H1 (cell line): ENCODE results near the gene RTEL1. TPM values are rescaled to one million over a fixed set of nuclear protein-coding genes. Genes with fewer than 3 reads are reported as not detected.

Experiments used
- CTCF ChIA-PET: fragments of 300-600 bp; sonication (Branson Sonifier 250); formaldehyde crosslinking; loops from one replicate; lab custom pipeline; 2021; ENCODE audit not compliant: partially characterized antibody; lab: Charles Lee
- POLR2A ChIA-PET: fragments of 300-600 bp; sonication (Branson Sonifier 250); formaldehyde crosslinking; loops from one replicate; lab custom pipeline; 2021; ENCODE audit warnings: inconsistent platforms; ENCODE audit not compliant: partially characterized antibody; lab: Charles Lee
- DNase-seq, 2 experiments: peaks; one replicate each; pipeline versions ENCODE4 v3.0.0 to v3.0.0-alpha.2; 2010 to 2022; ENCODE audit warnings: low spot score in 2 of 2, low read depth in 1 of 2, mixed read lengths in 1 of 2
- FAIRE-seq: peaks from 2 replicates; lab custom pipeline; 2011; peaks lifted over from hg19 to GRCh38; lab: Jason Lieb, UNC
- H2AFZ ChIP-seq: 2 replicates; pipeline ENCODE4 v1.8.1; 2012; ENCODE audit warnings: low read length, inconsistent platforms
- H2AK5ac ChIP-seq: 2 replicates; pipeline ENCODE4 v1.6.1; 2013; ENCODE audit warnings: low read depth, low read length
- H2BK120ac ChIP-seq: replicated peaks from 2 replicates; pipeline ENCODE3; 2013; ENCODE audit warnings: low read depth, low read length, inconsistent platforms
- H2BK12ac ChIP-seq: 2 replicates; pipeline ENCODE4 v1.6.1; 2013; ENCODE audit warnings: low read depth, low read length
- H2BK15ac ChIP-seq: 2 replicates; pipeline ENCODE4 v1.6.1; 2013; ENCODE audit warnings: low read length
- H2BK20ac ChIP-seq: 2 replicates; pipeline ENCODE4 v1.6.1; 2013; ENCODE audit warnings: low read length
- H2BK5ac ChIP-seq: 2 replicates; pipeline ENCODE4 v1.6.1; 2013; ENCODE audit warnings: low read depth, low read length
- H3K14ac ChIP-seq: 2 replicates; pipeline ENCODE4 v1.6.1; 2013; ENCODE audit warnings: inconsistent platforms; ENCODE audit not compliant: insufficient read length
- H3K18ac ChIP-seq: 2 replicates; pipeline ENCODE4 v1.6.1; 2013; ENCODE audit warnings: low read length; ENCODE audit errors: extremely low read depth
- H3K23ac ChIP-seq: 2 replicates; pipeline ENCODE4 v1.6.1; 2013; ENCODE audit warnings: inconsistent platforms; ENCODE audit not compliant: insufficient read length
- H3K23me2 ChIP-seq: 2 replicates; pipeline ENCODE4 v1.6.1; 2013; ENCODE audit warnings: low read depth, low read length
- H3K27ac ChIP-seq: 2 replicates; pipeline ENCODE4 v1.6.1; 2011; ENCODE audit warnings: low read depth, low read length, inconsistent platforms
- H3K27me3 ChIP-seq, 4 experiments: replicated peaks in 1 of 4; 1 replicate in 1 of 4; 2 replicates in 3 of 4; pipeline versions ENCODE4 v1.6.1 to v1.8.1; 2011 to 2013; ENCODE audit warnings: low read length in 3 of 4, mild to moderate bottlenecking in 3 of 4, inconsistent platforms in 2 of 4, mixed read lengths in 2 of 4, moderate library complexity in 1 of 4; ENCODE audit not compliant: control insufficient read depth in 3 of 4, insufficient read depth in 3 of 4; ENCODE audit errors: extremely low read depth in 1 of 4
- H3K36me3 ChIP-seq, 4 experiments: 2 replicates each; pipeline versions ENCODE4 v1.6.1 to v1.8.1; 2011 to 2013; ENCODE audit warnings: mild to moderate bottlenecking in 4 of 4, low read length in 3 of 4, moderate library complexity in 2 of 4, control low read depth in 1 of 4, inconsistent platforms in 1 of 4; ENCODE audit not compliant: insufficient read depth in 4 of 4, control insufficient read depth in 2 of 4
- H3K4ac ChIP-seq: replicated peaks from 2 replicates; pipeline ENCODE3; 2013; ENCODE audit warnings: low read length, low read depth, mixed read lengths, inconsistent platforms; ENCODE audit not compliant: insufficient read length
- H3K4me1 ChIP-seq, 4 experiments: replicated peaks in 1 of 4; 1 replicate in 1 of 4; 2 replicates in 3 of 4; pipeline versions ENCODE4 v1.6.1 to v1.8.1; 2011 to 2013; ENCODE audit warnings: low read length in 3 of 4, inconsistent platforms in 2 of 4, mixed read lengths in 1 of 4; ENCODE audit not compliant: insufficient read depth in 4 of 4, control insufficient read depth in 3 of 4
- H3K4me2 ChIP-seq, 2 experiments: 2 replicates each; pipeline versions ENCODE4 v1.6.1 to v1.8.1; 2011 to 2013; ENCODE audit warnings: low read depth in 2 of 2, low read length in 2 of 2, control low read depth in 1 of 2, inconsistent platforms in 1 of 2, mild to moderate bottlenecking in 1 of 2; ENCODE audit not compliant: insufficient read depth in 1 of 2
- H3K4me3 ChIP-seq, 4 experiments: fragments of 200-600, 300-600 bp in 1 of 4; sonication (generic), shearing (Covaris generic), sonication (Bioruptor Twin) in 1 of 4; 2 replicates each; pipeline versions ENCODE4 v1.5.1 to v1.8.1; 2011 to 2016; ENCODE audit warnings: low read length in 4 of 4, low read depth in 3 of 4, control low read depth in 2 of 4, inconsistent platforms in 2 of 4, mild to moderate bottlenecking in 2 of 4, mixed read lengths in 1 of 4, moderate library complexity in 1 of 4; ENCODE audit not compliant: insufficient read depth in 2 of 4; ENCODE audit errors: extremely low read depth in 1 of 4
- H3K56ac ChIP-seq: replicated peaks from 2 replicates; pipeline ENCODE3; 2013; ENCODE audit warnings: low read depth, mild to moderate bottlenecking, mixed read lengths, low read length, inconsistent platforms; ENCODE audit not compliant: insufficient read length
- H3K79me1 ChIP-seq: 2 replicates; pipeline ENCODE4 v1.6.1; 2013; ENCODE audit warnings: low read depth, low read length, control low read depth
- H3K79me2 ChIP-seq, 2 experiments: 2 replicates each; pipeline versions ENCODE4 v1.6.1 to v1.8.1; 2012 to 2013; ENCODE audit warnings: low read length in 2 of 2, mild to moderate bottlenecking in 2 of 2, inconsistent platforms in 1 of 2; ENCODE audit not compliant: insufficient read depth in 2 of 2, control insufficient read depth in 1 of 2
- H3K9ac ChIP-seq, 4 experiments: replicated peaks in 1 of 4; 1 replicate in 1 of 4; 2 replicates in 3 of 4; pipeline versions ENCODE4 v1.6.1 to v1.8.1; 2011 to 2013; ENCODE audit warnings: low read depth in 3 of 4, low read length in 3 of 4, control low read depth in 2 of 4, mild to moderate bottlenecking in 2 of 4, moderate library complexity in 2 of 4, inconsistent platforms in 1 of 4; ENCODE audit errors: extremely low read depth in 1 of 4
- H3K9me3 ChIP-seq, 2 experiments: 2 replicates each; pipeline versions ENCODE4 v1.6.1 to v1.8.1; 2012 to 2013; ENCODE audit warnings: mild to moderate bottlenecking in 2 of 2, moderate library complexity in 2 of 2, control low read depth in 1 of 2, inconsistent platforms in 1 of 2, low read depth in 1 of 2, low read length in 1 of 2, mixed read lengths in 1 of 2; ENCODE audit not compliant: insufficient read depth in 2 of 2
- H4K20me1 ChIP-seq, 2 experiments: replicated peaks in 1 of 2; 2 replicates each; pipeline versions ENCODE3 to v1.8.1; 2011 to 2013; ENCODE audit warnings: inconsistent platforms in 2 of 2, low read length in 2 of 2, mild to moderate bottlenecking in 1 of 2; ENCODE audit not compliant: insufficient read depth in 2 of 2, control insufficient read depth in 1 of 2
- H4K5ac ChIP-seq: 2 replicates; pipeline ENCODE4 v1.6.1; 2013; ENCODE audit warnings: low read length, low read depth, mixed read lengths, inconsistent platforms; ENCODE audit not compliant: insufficient read length
- H4K8ac ChIP-seq: 2 replicates; pipeline ENCODE4 v1.8.0; 2013; ENCODE audit warnings: mild to moderate bottlenecking, moderate library complexity, low read length, inconsistent platforms; ENCODE audit not compliant: insufficient read depth; ENCODE audit errors: extremely low read depth
- H4K91ac ChIP-seq: replicated peaks from 2 replicates; pipeline ENCODE3; 2013; ENCODE audit warnings: low read length, mixed read lengths, inconsistent platforms; ENCODE audit not compliant: insufficient read length
- BCL11A ChIP-seq, 2 experiments: IDR thresholded peaks; one replicate each; pipeline ENCODE4 v1.6.1; 2011; ENCODE audit warnings: low read depth in 2 of 2, low read length in 2 of 2, mild to moderate bottlenecking in 2 of 2
- POLR2AphosphoS5 ChIP-seq: IDR thresholded peaks from 2 replicates; pipeline ENCODE4 v1.6.1; 2011; ENCODE audit warnings: low read depth, low read length
- WGBS, 2 experiments: shearing (Covaris generic) in 1 of 2; methylation state at CpG; one replicate each; pipeline versions ENCODE4 v1.1.6 to v1.1.7; 2013 to 2015; ENCODE audit warnings: low lambda C conversion rate in 2 of 2, mixed read lengths in 2 of 2, inconsistent platforms in 1 of 2, low coverage in 1 of 2, missing lambda C conversion rate in 1 of 2; ENCODE audit not compliant: insufficient replicate concordance in 2 of 2, insufficient coverage in 1 of 2, insufficient read length in 1 of 2; ENCODE audit errors: extremely low coverage in 1 of 2, missing lambda C conversion rate in 1 of 2; 5-methylcytosine and 5-hydroxymethylcytosine counted together
- polyA plus RNA-seq, 7 experiments: library from polyadenylated mRNA; depleted of rRNA in 3 of 7; stranded (reverse) in 5 of 7; unstranded in 2 of 7; fragments of >200 nt in 5 of 7; fragments of 200-250 nt in 2 of 7; gene quantifications; 1 replicate in 5 of 7; 2 replicates in 1 of 7; 4 replicates in 1 of 7; pipeline versions ENCODE4 v1.2.1 to v1.2.3, GENCODE V29; 2011 to 2013; ENCODE audit warnings: missing spikeins in 2 of 7, mixed read lengths in 2 of 7
- total RNA-seq: library from RNA; stranded (reverse); fragmentation: NEBNext Ultra II Directional; extraction: Animal tissue kit (Norgen Biotek cat#: 25700); gene quantifications from 2 replicates; pipeline ENCODE4 v1.2.1, GENCODE V29; 2021

The RTEL1 gene
- total and polyA plus RNA-seq, 2 of the 8 experiments (the other 6 are each of a cell fraction or from before 2014, with no cell fraction given) = 16.2 to 37.1 TPM

DNA sequence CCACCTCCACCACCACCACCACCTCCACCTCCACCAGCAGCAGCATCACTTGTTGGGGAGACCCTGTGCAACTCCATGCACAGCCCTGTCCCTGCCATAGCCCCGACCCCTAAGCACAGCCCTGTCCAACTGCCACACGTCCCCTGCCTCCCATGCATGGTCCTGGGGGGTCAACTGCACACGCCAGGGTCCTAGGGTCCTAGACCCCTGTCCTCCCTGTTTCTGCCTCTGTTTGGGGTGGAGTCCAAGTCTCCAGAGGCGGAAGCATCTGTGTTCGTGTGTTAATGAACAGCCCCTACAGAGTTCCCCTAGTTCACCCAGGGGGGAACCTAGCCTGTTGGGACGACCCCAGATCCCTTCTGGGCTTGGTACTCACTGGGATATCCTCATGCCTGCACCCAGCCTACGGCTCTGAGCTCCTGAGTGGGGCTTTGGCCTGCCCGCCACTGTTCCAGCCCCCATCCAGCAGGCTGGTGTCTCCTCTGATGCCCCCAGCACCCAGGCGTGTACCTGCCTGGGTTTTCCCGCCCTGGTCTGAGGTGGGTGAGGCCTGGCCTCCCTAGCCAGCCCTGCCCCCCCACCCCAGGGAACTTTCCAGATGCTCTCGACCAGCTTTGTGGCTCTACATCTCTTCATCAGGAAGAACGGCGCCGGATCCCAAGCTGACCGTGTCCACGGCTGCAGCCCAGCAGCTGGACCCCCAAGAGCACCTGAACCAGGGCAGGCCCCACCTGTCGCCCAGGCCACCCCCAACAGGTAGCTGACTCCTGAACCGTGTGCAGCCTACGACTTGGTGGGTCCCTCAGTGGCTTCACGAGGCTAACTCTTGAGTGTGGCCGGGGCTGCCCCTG, 35.8 kb downstream of the RTEL1 start:
- Histone ChIP-seq H4K20me1 (peaks cover 0 to 12% of the 10 kb centered on the region in 2 experiments), H3K79me1 (no peaks in the 10 kb centered on the region), H3K4me3 (no peak overlapping the region), H3K27ac (no peak overlapping the region), H3K4me1 (peaks cover 0 to 12% (median 7%) of the 10 kb centered on the region in 4 experiments; a peak in 4 of 7 replicates), H3K9me3 (no peaks in the 10 kb centered on the region; a peak in 1 of 4 replicates), H3K36me3 (peaks cover 0 to 3% (median 0%) of the 10 kb centered on the region in 4 experiments; a peak in 1 of 8 replicates), H2BK12ac (no peak overlapping the region), H3K9ac (no peak overlapping the region), H3K23me2 (peaks cover 8% of the 10 kb centered on the region; the same call in 1 of the 2 replicates), H2BK20ac (no peak overlapping the region), H2AFZ (no peak overlapping the region), H4K91ac (no peak overlapping the region), H3K4ac (no peak overlapping the region), H3K27me3 (no peaks in the 10 kb centered on the region), H2BK15ac (no peak overlapping the region), H4K8ac (no peak overlapping the region; the same call in 1 of the 2 replicates), H2BK120ac (no peak overlapping the region), H3K14ac (no peak overlapping the region), H3K56ac (no peak overlapping the region), H2AK5ac (no peak overlapping the region), H4K5ac (no peak overlapping the region), H3K23ac (no peak overlapping the region), H2BK5ac (no peak overlapping the region), H3K4me2 (no peak overlapping the region), H3K79me2 (no peaks in the 10 kb centered on the region), H3K18ac (no peak overlapping the region)
- ChIA-PET CTCF (no interaction called here), POLR2A (interaction anchor here (0.7 to 1.9 kb wide), 4 partner anchors 12 to 164 kb away, joined by 3 to 6 read pairs (median 4); no protein-coding TSS in a partner anchor)
- WGBS, 2 experiments = 93% methylated on average over 21 of the region's 21 CpGs; no CpG with 5 or more reads in 1 of the 2 experiments
- DNase-seq (no peak), FAIRE-seq (no peak)
- TF ChIP-seq POLR2AphosphoS5 = peak; percentile 28; the same call in 1 of the 2 replicates
- no peak for TF ChIP-seq BCL11A (IDR thresholded peaks at IDR 0.05; ENCODE audit: low read depth in 2 of 2, low read length in 2 of 2)
